AG04450 (cell line): ENCODE data around the gene DYRK1B. TPM values are rescaled to one million over a fixed set of nuclear protein-coding genes. Genes with fewer than 3 reads are reported as not detected.

Experiments
- CTCF ChIA-PET: fragments of 300-600, 350-600 bp; formaldehyde crosslinking; extraction: SDS; loops from one replicate; lab custom pipeline; 2022; ENCODE audit warnings: antibody characterized with exemption, inconsistent platforms; lab: Charles Lee
- POLR2A ChIA-PET: fragments of 350-600 bp; formaldehyde crosslinking; extraction: SDS; loops from one replicate; lab custom pipeline; 2021; ENCODE audit warnings: antibody characterized with exemption, inconsistent platforms; lab: Yijun Ruan, JAX
- DNase-seq: peaks from one replicate; pipeline ENCODE4 v3.0.0-alpha.2; 2011; ENCODE audit warnings: low read depth, low spot score
- H3K27ac ChIP-seq: one replicate; pipeline ENCODE4 v1.5.1; 2012; ENCODE audit warnings: low read depth, low read length, control low read depth
- H3K27me3 ChIP-seq: one replicate; pipeline ENCODE4 v1.6.0; 2012; ENCODE audit warnings: low read length; ENCODE audit not compliant: control insufficient read depth, insufficient read depth
- H3K4me3 ChIP-seq: 2 replicates; pipeline ENCODE4 v1.5.1; 2011; ENCODE audit warnings: mild to moderate bottlenecking, low read depth, low read length, control low read depth
- H3K9me3 ChIP-seq: 2 replicates; pipeline ENCODE4 v1.5.1; 2012; ENCODE audit warnings: low read length; ENCODE audit not compliant: control insufficient read depth, insufficient read depth
- CTCF ChIP-seq: IDR thresholded peaks from 2 replicates; pipeline ENCODE4 v1.5.1; 2011; ENCODE audit warnings: low read depth, low read length, control low read depth, inconsistent platforms
- polyA plus RNA-seq: library from polyadenylated mRNA; depleted of rRNA; stranded (reverse); fragments of >200 nt; gene quantifications from 2 replicates; pipeline ENCODE4 v1.2.3, GENCODE V29; 2011

DYRK1B gene
- polyA plus RNA-seq, 1 experiment, result 9.2 TPM

GRCh38 chr19:39867133-39867532 is 33.2 kb upstream of the DYRK1B start:
- Histone ChIP-seq H3K4me3 (no peak overlapping the region), H3K9me3 (no peaks in the 10 kb centered on the region; the same call in 1 of the 2 replicates), H3K27ac (no peak overlapping the region), H3K27me3 (no peaks in the 10 kb centered on the region)
- POLR2A ChIA-PET, result no interaction called here
- CTCF ChIA-PET, result interaction anchor here (1.1 kb wide), 1 partner anchor 75 kb away, joined by 6 read pairs; no protein-coding TSS in a partner anchor
- no peak for DNase-seq
- no peak for TF ChIP-seq CTCF

- DNase-seq, result no peak
- no peak for TF ChIP-seq CTCF
- ChIA-PET CTCF (interaction anchor here (0.7 kb wide), 1 partner anchor 100 kb away, joined by 3 read pairs; no protein-coding TSS in a partner anchor), POLR2A (no interaction called here)
- H3K9me3 ChIP-seq, result no peaks in the 10 kb centered on the region; the same call in 1 of the 2 replicates
- H3K27ac ChIP-seq, result no peak overlapping the region
- no peak overlapping the region for H3K4me3 ChIP-seq
- H3K27me3 ChIP-seq, result no peaks in the 10 kb centered on the region
Measured at GRCh38 chr19:39865953-39866352, 32.0 kb upstream of the DYRK1B start.

- no peak overlapping the region for H3K27ac ChIP-seq
- DNase-seq, result no peak
- H3K27me3 ChIP-seq, result no peaks in the 10 kb centered on the region
- no peak overlapping the region for H3K4me3 ChIP-seq
- no peak for TF ChIP-seq CTCF
- no peaks in the 10 kb centered on the region; the same call in 1 of the 2 replicates for H3K9me3 ChIP-seq
- POLR2A ChIA-PET, result no interaction called here
- CTCF ChIA-PET, result no interaction called here
Measured at GRCh38 chr19:39865186-39865585, 31.2 kb upstream of the DYRK1B start.

- DNase-seq, result no peak
- Histone ChIP-seq H3K9me3 (no peaks in the 10 kb centered on the region; the same call in 1 of the 2 replicates), H3K27me3 (no peaks in the 10 kb centered on the region), H3K27ac (no peak overlapping the region), H3K4me3 (no peak overlapping the region)
- CTCF ChIA-PET, result interaction anchor here (1.1 kb wide), 1 partner anchor 19 kb away, joined by 4 read pairs; no protein-coding TSS in a partner anchor
- TF ChIP-seq CTCF, result no peak
- POLR2A ChIA-PET, result no interaction called here
Measured at GRCh38 chr19:39864118-39864517, 30.2 kb upstream of the DYRK1B start.

GRCh38 chr19:39858541-39858940 is 24.6 kb upstream of the DYRK1B start:
- H3K27me3 ChIP-seq, result no peaks in the 10 kb centered on the region
- POLR2A ChIA-PET, result no interaction called here
- TF ChIP-seq CTCF, result no peak
- H3K27ac ChIP-seq, result no peak overlapping the region
- CTCF ChIA-PET, result no interaction called here
- DNase-seq, result no peak
- no peak overlapping the region for H3K4me3 ChIP-seq
- no peaks in the 10 kb centered on the region for H3K9me3 ChIP-seq
